BLaER1 (cell line): ENCODE measurements around the gene TNNI3.
"Not testable (repeated sequence)": the region's sequence is repeated elsewhere in the genome, so short reads cannot be mapped to it uniquely, and the experiment has no call there.

Source experiments
- H3K27ac ChIP-seq: shearing (Covaris generic); formaldehyde crosslinking; 2 replicates; pipeline ENCODE4 v1.8.1; 2022
- H3K27me3 ChIP-seq: shearing (Covaris generic); formaldehyde crosslinking; 2 replicates; pipeline ENCODE4 v1.8.1; 2022
- H3K36me3 ChIP-seq: shearing (Covaris generic); formaldehyde crosslinking; 2 replicates; pipeline ENCODE4 v1.8.1; 2022
- H3K4me1 ChIP-seq: shearing (Covaris generic); formaldehyde crosslinking; 2 replicates; pipeline ENCODE4 v1.8.1; 2022
- H3K4me2 ChIP-seq: shearing (Covaris generic); formaldehyde crosslinking; 2 replicates; pipeline ENCODE4 v1.8.1; 2022
- H3K4me3 ChIP-seq: shearing (Covaris generic); formaldehyde crosslinking; 2 replicates; pipeline ENCODE4 v1.8.1; 2022
- H3K9ac ChIP-seq: shearing (Covaris generic); formaldehyde crosslinking; 2 replicates; pipeline ENCODE4 v1.8.1; 2022
- H3K9me3 ChIP-seq: shearing (Covaris generic); formaldehyde crosslinking; 2 replicates; pipeline ENCODE4 v1.8.1; 2022
- H4K20me1 ChIP-seq: shearing (Covaris generic); formaldehyde crosslinking; 2 replicates; pipeline ENCODE4 v1.8.1; 2022
- Cebpa-rat ChIP-seq: shearing (Covaris generic); IDR thresholded peaks from 2 replicates; pipeline ENCODE4 v1.8.1; 2022

The TNNI3 gene

GRCh38 chr19:55116232-55116858 lies 41.2 kb downstream of the TNNI3 start:
- H3K36me3 ChIP-seq: peaks cover 24% of the 10 kb centered on the region
- peak overlapping the region; percentile 93 for H3K27ac ChIP-seq
- no peak for TF ChIP-seq Cebpa-rat
- peaks cover 59% of the 10 kb centered on the region for H4K20me1 ChIP-seq
- H3K4me2 ChIP-seq: peak overlapping the region; percentile 97
- H3K9ac ChIP-seq: peak overlapping the region; percentile 94
- no peaks in the 10 kb centered on the region for H3K9me3 ChIP-seq
- no peaks in the 10 kb centered on the region for H3K27me3 ChIP-seq
- peak overlapping the region; percentile 98 for H3K4me3 ChIP-seq
- peaks cover 51% of the 10 kb centered on the region for H3K4me1 ChIP-seq

DNA sequence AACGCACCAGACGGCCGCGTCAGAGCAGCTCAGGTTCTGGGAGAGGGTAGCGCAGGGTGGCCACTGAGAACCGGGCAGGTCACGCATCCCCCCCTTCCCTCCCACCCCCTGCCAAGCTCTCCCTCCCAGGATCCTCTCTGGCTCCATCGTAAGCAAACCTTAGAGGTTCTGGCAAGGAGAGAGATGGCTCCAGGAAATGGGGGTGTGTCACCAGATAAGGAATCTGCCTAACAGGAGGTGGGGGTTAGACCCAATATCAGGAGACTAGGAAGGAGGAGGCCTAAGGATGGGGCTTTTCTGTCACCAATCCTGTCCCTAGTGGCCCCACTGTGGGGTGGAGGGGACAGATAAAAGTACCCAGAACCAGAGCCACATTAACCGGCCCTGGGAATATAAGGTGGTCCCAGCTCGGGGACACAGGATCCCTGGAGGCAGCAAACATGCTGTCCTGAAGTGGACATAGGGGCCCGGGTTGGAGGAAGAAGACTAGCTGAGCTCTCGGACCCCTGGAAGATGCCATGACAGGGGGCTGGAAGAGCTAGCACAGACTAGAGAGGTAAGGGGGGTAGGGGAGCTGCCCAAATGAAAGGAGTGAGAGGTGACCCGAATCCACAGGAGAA lies 42.0 kb downstream of the TNNI3 start:
- H3K4me3 ChIP-seq: peak overlapping the region; percentile 98
- no peaks in the 10 kb centered on the region for H3K9me3 ChIP-seq
- peak overlapping the region; percentile 97 for H3K4me2 ChIP-seq
- TF ChIP-seq Cebpa-rat: no peak
- peaks cover 44% of the 10 kb centered on the region for H3K4me1 ChIP-seq
- peaks cover 29% of the 10 kb centered on the region for H3K36me3 ChIP-seq
- peak overlapping the region; percentile 93; the same call in 1 of the 2 replicates for H3K27ac ChIP-seq
- no peaks in the 10 kb centered on the region for H3K27me3 ChIP-seq
- peak overlapping the region; percentile 94 for H3K9ac ChIP-seq
- H4K20me1 ChIP-seq: peaks cover 65% of the 10 kb centered on the region

- peaks cover 44% of the 10 kb centered on the region for H3K4me1 ChIP-seq
- peak overlapping the region; percentile 38; the same call in 1 of the 2 replicates for H3K27ac ChIP-seq
- H3K27me3 ChIP-seq: no peaks in the 10 kb centered on the region
- H3K4me2 ChIP-seq: peak overlapping the region; percentile 97
- H3K4me3 ChIP-seq: no peak overlapping the region
- H3K9me3 ChIP-seq: no peaks in the 10 kb centered on the region
- 0 out of 2 replicates have a peak overlapping the region, but pooled peaks have one; percentile 48 for H3K9ac ChIP-seq
- peaks cover 74% of the 10 kb centered on the region for H4K20me1 ChIP-seq
- peaks cover 38% of the 10 kb centered on the region for H3K36me3 ChIP-seq
- TF ChIP-seq Cebpa-rat: no peak
Observed at GRCh38 chr19:55114566-55115145, 42.9 kb downstream of the TNNI3 start.

DNA sequence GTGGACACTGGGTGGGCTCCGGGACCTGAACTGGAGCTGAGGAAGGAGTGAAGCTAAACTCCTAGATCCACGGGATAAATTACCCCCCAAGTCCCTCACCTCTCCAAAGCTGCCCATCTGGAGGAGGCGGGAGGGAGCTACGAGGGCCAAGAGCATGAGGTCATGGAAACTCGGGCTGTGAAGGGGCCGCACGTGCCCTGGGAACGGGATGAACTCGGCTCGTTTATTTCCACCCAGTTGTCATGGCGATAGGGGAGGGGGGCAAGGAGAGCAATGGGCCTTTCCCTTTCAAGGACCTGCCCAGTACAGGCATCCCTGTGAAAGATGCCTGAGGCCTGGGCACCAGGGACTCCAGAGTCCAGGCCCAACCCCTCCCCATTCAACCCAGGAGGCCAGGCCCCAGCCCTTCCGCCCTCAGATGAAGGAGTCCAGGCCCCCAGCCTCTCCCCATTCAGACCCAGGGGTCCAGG lies 43.9 kb downstream of the TNNI3 start:
- no peaks in the 10 kb centered on the region for H3K27me3 ChIP-seq
- peak overlapping the region; percentile 48; the same call in 1 of the 2 replicates for H3K9ac ChIP-seq
- H3K9me3 ChIP-seq: no peaks in the 10 kb centered on the region
- H3K4me2 ChIP-seq: peak overlapping the region; percentile 97
- peaks cover 39% of the 10 kb centered on the region for H3K4me1 ChIP-seq
- no peak overlapping the region for H3K4me3 ChIP-seq
- H3K27ac ChIP-seq: 0 out of 2 replicates have a peak overlapping the region, but pooled peaks have one; percentile 8
- peaks cover 49% of the 10 kb centered on the region for H3K36me3 ChIP-seq
- TF ChIP-seq Cebpa-rat: no peak
- peaks cover 85% of the 10 kb centered on the region for H4K20me1 ChIP-seq

DNA sequence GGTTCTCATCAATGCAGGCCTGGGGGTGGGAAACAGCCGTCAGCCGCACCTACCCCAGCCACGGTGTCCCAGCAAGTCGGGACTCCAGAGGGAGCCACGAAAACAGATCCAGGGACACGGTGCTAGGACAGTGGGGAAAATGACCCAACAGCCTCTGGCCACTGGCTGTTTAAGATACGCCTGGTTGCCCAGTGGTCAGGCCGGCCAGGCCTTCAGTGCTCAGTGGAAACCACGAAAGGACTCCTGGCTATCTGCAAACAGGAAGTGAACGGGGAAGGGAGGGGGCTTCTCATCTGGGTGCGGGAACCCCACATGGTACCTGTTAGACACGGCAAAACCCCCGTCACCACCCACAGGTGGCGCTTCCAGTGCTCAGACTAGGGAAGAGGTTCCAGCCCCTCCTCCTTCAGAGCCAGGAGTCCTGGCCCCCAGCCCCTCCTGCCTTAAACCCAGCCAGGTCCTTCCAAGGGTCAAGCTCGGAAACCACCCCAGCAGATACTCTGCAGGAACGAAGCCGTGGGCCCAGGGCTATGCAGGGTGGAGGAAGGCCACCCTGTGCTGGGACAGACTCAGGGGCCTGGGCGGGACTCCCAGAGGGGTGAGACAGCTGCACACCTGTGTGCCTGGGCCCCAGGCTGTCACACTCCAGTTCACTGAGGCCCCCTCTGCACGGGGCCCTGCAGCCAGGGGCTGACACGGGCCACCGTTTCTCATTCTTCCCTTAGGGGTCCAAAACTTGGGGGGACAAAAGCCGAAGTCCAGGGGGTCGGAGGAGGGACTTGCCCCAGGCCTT lies 44.6 kb downstream of the TNNI3 start:
- peaks cover 33% of the 10 kb centered on the region for H3K4me1 ChIP-seq
- H3K4me3 ChIP-seq: no peak overlapping the region
- H3K27me3 ChIP-seq: no peaks in the 10 kb centered on the region
- H3K36me3 ChIP-seq: peaks cover 55% of the 10 kb centered on the region
- H4K20me1 ChIP-seq: peaks cover 91% of the 10 kb centered on the region
- no peak for TF ChIP-seq Cebpa-rat
- peak overlapping the region; percentile 48; the same call in 1 of the 2 replicates for H3K9ac ChIP-seq
- H3K9me3 ChIP-seq: no peaks in the 10 kb centered on the region
- H3K4me2 ChIP-seq: peak overlapping the region; percentile 97
- H3K27ac ChIP-seq: 0 out of 2 replicates have a peak overlapping the region, but pooled peaks have one; percentile 8

GRCh38 chr19:55112246-55112776 lies 45.2 kb downstream of the TNNI3 start:
- H3K4me1 ChIP-seq: peaks cover 33% of the 10 kb centered on the region
- no peak overlapping the region for H3K4me2 ChIP-seq
- H3K9me3 ChIP-seq: no peaks in the 10 kb centered on the region
- peaks cover 95% of the 10 kb centered on the region for H4K20me1 ChIP-seq
- H3K4me3 ChIP-seq: no peak overlapping the region
- H3K27ac ChIP-seq: no peak overlapping the region
- no peak for TF ChIP-seq Cebpa-rat
- H3K27me3 ChIP-seq: no peaks in the 10 kb centered on the region
- H3K9ac ChIP-seq: no peak overlapping the region
- peaks cover 59% of the 10 kb centered on the region for H3K36me3 ChIP-seq

DNA sequence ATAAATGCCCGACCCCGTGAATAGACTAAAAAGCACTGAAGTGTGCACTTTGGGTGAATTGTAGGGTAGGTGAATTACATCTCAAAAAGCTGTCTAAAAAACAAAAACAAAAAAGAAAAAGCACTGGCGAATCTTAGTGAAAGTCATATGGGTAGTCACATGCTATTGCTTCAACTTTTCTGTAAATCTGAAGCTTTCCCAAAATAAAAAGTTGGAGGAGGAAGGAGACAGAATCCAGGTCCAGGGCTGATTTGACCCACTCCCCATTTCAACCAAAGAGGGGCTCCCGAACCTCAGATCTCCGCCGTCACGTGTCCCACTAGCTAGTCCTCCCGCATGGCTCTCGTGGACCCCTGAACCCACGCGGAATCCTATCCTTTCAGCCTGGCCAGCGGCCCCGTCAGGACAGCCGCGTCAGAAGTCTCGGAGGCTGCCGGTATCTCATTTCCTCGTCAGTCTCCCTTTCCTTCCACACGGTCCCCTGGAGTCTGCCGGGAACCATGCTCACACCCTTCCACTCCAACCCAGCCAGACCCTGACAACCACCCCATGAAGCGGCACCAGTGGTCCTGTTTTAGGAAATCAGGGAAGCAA lies 46.2 kb downstream of the TNNI3 start:
- H3K4me1 ChIP-seq: peaks cover 33% of the 10 kb centered on the region
- no peak overlapping the region for H3K4me3 ChIP-seq
- H3K9ac ChIP-seq: no peak overlapping the region
- H3K4me2 ChIP-seq: no peak overlapping the region
- H3K27me3 ChIP-seq: no peaks in the 10 kb centered on the region
- H3K27ac ChIP-seq: no peak overlapping the region
- H3K9me3 ChIP-seq: no peaks in the 10 kb centered on the region
- TF ChIP-seq Cebpa-rat: no peak
- H3K36me3 ChIP-seq: peaks cover 68% of the 10 kb centered on the region
- peaks cover 96% of the 10 kb centered on the region for H4K20me1 ChIP-seq

- peaks cover 85% of the 10 kb centered on the region for H3K36me3 ChIP-seq
Observed at GRCh38 chr19:55109527-55110291, 47.8 kb downstream of the TNNI3 start.

GRCh38 chr19:55107252-55107651 lies 50.3 kb downstream of the TNNI3 start:
- peaks cover 89% of the 10 kb centered on the region for H3K36me3 ChIP-seq
- H3K9me3 ChIP-seq, H3K4me3 ChIP-seq: not testable (repeated sequence)

More at GRCh38 chr19:55109527-55110291, 47.8 kb downstream of the TNNI3 start:
- H3K9ac ChIP-seq: no peak overlapping the region
- TF ChIP-seq Cebpa-rat: no peak
- H3K4me3 ChIP-seq: no peak overlapping the region
- H3K27ac ChIP-seq: no peak overlapping the region
- peaks cover 20% of the 10 kb centered on the region for H3K4me1 ChIP-seq
- no peaks in the 10 kb centered on the region for H3K27me3 ChIP-seq
- no peak overlapping the region for H3K4me2 ChIP-seq
- H3K9me3 ChIP-seq: no peaks in the 10 kb centered on the region
- peaks cover 96% of the 10 kb centered on the region for H4K20me1 ChIP-seq

More at GRCh38 chr19:55107252-55107651, 50.3 kb downstream of the TNNI3 start:
- not testable (repeated sequence) for H3K4me1 ChIP-seq, H3K27ac ChIP-seq, H3K27me3 ChIP-seq, H3K9ac ChIP-seq, H3K4me2 ChIP-seq
- H4K20me1 ChIP-seq: peaks cover 81% of the 10 kb centered on the region
